HL-60 (cell line): Measurements from ENCODE around the gene PDE3A.

Experiments
- DNase-seq, 2 experiments: peaks; one replicate each; pipeline ENCODE4 v3.0.0-alpha.2; 2010 to 2020; ENCODE audit warnings: low read depth in 1 of 2, low spot score in 1 of 2
- H3K27ac ChIP-seq: fragments of 250-450 bp; sonication (Bioruptor Pico); replicated peaks from 2 replicates; pipeline ENCODE4 v1.5.1; 2020; ENCODE audit warnings: mild to moderate bottlenecking, moderate library complexity
- H3K27me3 ChIP-seq: fragments of 250-450 bp; sonication (Bioruptor Pico); 2 replicates; pipeline ENCODE4 v1.5.1; 2021; ENCODE audit warnings: mild to moderate bottlenecking, moderate library complexity; ENCODE audit not compliant: insufficient read depth, poor library complexity, severe bottlenecking
- H3K4me3 ChIP-seq: replicated peaks from 2 replicates; pipeline ENCODE4 v1.5.1; 2011; ENCODE audit warnings: mild to moderate bottlenecking, control low read depth, low read length; ENCODE audit not compliant: insufficient read depth
- GABPA ChIP-seq: IDR thresholded peaks from 2 replicates; pipeline ENCODE4 v1.6.1; 2012; ENCODE audit warnings: low read depth
- POLR2AphosphoS5 ChIP-seq: IDR thresholded peaks from 2 replicates; pipeline ENCODE4 v1.6.1; 2012; ENCODE audit warnings: low read depth
- SPI1 ChIP-seq: IDR thresholded peaks from 2 replicates; pipeline ENCODE4 v1.6.1; 2012; ENCODE audit warnings: low read depth, mild to moderate bottlenecking, borderline replicate concordance
- TF ChIP-seq, protein P1 (sequence below): IDR thresholded peaks from 2 replicates; pipeline ENCODE4 v1.6.1; 2012; ENCODE audit warnings: low read depth; ENCODE audit not compliant: insufficient replicate concordance
- TF ChIP-seq, protein P2 (sequence below): IDR thresholded peaks from one replicate; pipeline ENCODE4 v1.5.1; 2011; ENCODE audit warnings: low read length, control low read depth, inconsistent platforms; ENCODE audit not compliant: insufficient read depth

Gene PDE3A

DNA sequence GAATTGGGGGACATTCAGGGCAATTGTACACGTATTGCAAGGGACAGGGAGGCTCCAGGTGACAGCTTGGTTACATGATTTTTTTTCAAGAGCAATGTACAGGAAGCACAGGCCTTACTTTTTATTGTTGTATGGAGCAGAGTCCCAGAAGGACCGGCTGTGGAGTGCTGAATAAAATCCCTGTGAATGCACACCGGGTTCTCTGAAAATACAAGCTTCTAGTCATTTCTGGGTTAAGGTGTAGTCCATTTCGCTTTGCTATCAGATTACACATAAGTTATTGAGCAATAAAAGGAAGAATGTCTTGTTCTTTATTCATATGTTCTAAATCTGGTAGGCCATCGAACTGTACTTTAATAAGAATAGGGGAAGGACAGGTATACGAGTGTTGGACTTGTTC, 52.2 kb downstream of the PDE3A start:
- TF ChIP-seq POLR2AphosphoS5 (no peak), SPI1 (no peak), GABPA (no peak)
- TF ChIP-seq, protein P1, sequence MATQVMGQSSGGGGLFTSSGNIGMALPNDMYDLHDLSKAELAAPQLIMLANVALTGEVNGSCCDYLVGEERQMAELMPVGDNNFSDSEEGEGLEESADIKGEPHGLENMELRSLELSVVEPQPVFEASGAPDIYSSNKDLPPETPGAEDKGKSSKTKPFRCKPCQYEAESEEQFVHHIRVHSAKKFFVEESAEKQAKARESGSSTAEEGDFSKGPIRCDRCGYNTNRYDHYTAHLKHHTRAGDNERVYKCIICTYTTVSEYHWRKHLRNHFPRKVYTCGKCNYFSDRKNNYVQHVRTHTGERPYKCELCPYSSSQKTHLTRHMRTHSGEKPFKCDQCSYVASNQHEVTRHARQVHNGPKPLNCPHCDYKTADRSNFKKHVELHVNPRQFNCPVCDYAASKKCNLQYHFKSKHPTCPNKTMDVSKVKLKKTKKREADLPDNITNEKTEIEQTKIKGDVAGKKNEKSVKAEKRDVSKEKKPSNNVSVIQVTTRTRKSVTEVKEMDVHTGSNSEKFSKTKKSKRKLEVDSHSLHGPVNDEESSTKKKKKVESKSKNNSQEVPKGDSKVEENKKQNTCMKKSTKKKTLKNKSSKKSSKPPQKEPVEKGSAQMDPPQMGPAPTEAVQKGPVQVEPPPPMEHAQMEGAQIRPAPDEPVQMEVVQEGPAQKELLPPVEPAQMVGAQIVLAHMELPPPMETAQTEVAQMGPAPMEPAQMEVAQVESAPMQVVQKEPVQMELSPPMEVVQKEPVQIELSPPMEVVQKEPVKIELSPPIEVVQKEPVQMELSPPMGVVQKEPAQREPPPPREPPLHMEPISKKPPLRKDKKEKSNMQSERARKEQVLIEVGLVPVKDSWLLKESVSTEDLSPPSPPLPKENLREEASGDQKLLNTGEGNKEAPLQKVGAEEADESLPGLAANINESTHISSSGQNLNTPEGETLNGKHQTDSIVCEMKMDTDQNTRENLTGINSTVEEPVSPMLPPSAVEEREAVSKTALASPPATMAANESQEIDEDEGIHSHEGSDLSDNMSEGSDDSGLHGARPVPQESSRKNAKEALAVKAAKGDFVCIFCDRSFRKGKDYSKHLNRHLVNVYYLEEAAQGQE = no peak
- TF ChIP-seq, protein P2, sequence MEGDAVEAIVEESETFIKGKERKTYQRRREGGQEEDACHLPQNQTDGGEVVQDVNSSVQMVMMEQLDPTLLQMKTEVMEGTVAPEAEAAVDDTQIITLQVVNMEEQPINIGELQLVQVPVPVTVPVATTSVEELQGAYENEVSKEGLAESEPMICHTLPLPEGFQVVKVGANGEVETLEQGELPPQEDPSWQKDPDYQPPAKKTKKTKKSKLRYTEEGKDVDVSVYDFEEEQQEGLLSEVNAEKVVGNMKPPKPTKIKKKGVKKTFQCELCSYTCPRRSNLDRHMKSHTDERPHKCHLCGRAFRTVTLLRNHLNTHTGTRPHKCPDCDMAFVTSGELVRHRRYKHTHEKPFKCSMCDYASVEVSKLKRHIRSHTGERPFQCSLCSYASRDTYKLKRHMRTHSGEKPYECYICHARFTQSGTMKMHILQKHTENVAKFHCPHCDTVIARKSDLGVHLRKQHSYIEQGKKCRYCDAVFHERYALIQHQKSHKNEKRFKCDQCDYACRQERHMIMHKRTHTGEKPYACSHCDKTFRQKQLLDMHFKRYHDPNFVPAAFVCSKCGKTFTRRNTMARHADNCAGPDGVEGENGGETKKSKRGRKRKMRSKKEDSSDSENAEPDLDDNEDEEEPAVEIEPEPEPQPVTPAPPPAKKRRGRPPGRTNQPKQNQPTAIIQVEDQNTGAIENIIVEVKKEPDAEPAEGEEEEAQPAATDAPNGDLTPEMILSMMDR = no peak
- no peaks in the 10 kb centered on the region for H3K27me3 ChIP-seq
- DNase-seq = no peak
- H3K4me3 ChIP-seq = no peak overlapping the region
- H3K27ac ChIP-seq = no peak overlapping the region

DNA sequence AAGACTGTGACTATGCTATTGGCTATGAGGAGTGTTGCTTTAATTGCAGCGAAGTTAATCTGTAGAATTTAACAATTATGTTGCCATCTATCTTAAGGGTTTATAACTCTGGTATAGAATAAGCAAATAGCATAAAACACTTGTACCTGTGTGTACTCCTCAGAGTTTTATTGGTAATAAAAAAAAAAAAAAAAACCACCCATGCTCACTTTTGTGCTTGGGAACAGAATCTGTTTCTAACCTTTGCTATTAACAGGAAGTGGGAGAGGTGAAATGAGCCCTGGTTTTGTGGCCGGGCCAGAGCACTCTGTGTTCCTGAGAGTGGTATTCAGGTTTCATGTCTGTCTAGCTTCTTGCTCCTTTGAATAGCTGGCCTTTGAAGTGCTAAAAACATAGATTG, 53.1 kb downstream of the PDE3A start:
- Histone ChIP-seq H3K4me3 (no peak overlapping the region), H3K27me3 (no peaks in the 10 kb centered on the region), H3K27ac (no peak overlapping the region)
- DNase-seq = no peak
- TF ChIP-seq, protein P1 = no peak
- TF ChIP-seq SPI1 = peak; percentile 38; the same call in 1 of the 2 replicates
- TF ChIP-seq GABPA = no peak

DNA sequence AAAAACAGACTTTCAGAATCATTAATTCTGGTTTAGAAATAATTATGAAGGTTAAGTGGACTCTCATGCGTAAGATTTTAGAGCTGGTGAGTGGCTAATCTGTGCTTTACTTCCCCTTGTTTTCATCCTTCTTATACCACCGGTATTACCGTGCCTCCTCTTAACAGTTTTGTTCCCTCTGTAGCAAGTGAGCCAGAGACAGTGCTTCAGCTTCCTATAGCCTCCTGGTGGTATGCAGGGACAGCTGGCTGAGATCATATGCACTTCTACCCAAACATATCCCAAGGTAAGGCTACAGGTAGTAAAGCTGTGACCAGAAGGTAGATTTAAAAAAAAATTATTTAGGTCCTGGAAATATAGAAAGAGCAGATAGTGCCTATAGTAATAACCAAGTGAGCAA, 55.2 kb downstream of the PDE3A start:
- DNase-seq = no peak
- H3K4me3 ChIP-seq = no peak overlapping the region
- H3K27ac ChIP-seq = no peak overlapping the region
- no peaks in the 10 kb centered on the region for H3K27me3 ChIP-seq
- no peak for TF ChIP-seq SPI1
- TF ChIP-seq, protein P1 = no peak
- TF ChIP-seq, protein P2 = no peak
- TF ChIP-seq GABPA = no peak
- TF ChIP-seq POLR2AphosphoS5 = no peak
